Measurements from ENCODE around the gene PCDHGA4. TPM values are rescaled to one million over a fixed set of nuclear protein-coding genes. Genes with fewer than 3 reads are reported as not detected.
"Not testable (repeated sequence)": the region's sequence is repeated elsewhere in the genome, so short reads cannot be mapped to it uniquely, and the experiment has no call there.

Gene PCDHGA4
- total RNA-seq, 1 donor = 0.21 TPM

GRCh38 chr5:141340781-141341354, 14.0 kb upstream of the PCDHGA4 start:
- Histone ChIP-seq H3K9me3 (ENCODE audit: low read depth, low read length) (peaks cover 21% of the 10 kb centered on the region), H3K27me3 (ENCODE audit: insufficient read depth, low read length) (peaks cover 84% of the 10 kb centered on the region)
- H3K4me1 ChIP-seq (ENCODE audit: insufficient read depth, low read length); H3K4me3 ChIP-seq (ENCODE audit: low read length): not testable (repeated sequence)

DNA sequence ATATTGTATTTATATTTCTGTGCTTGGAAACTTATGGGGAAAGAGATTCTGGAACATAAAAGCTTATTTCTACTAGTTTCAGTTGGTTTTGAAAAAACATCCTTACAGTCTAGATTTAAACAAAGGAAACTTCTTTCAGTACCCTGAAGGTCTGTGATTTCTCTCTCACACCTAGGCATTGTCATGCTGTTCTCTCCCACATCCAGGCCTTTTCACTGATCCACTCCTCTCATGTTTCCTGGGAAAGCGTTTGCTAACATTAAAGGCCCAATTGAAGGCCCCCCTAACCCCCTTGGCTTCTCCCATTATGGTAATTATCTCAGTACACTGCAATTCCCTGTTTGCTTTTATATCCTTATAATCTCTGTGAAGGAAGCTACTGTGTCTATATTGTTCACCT, 12.0 kb upstream of the PCDHGA4 start:
- Histone ChIP-seq H3K4me3 (ENCODE audit: low read length) (no peak overlapping the region), H3K4me1 (ENCODE audit: insufficient read depth, low read length) (no peaks in the 10 kb centered on the region), H3K9me3 (ENCODE audit: low read depth, low read length) (peaks cover 5% of the 10 kb centered on the region), H3K27me3 (ENCODE audit: insufficient read depth, low read length) (peaks cover 75% of the 10 kb centered on the region)

DNA sequence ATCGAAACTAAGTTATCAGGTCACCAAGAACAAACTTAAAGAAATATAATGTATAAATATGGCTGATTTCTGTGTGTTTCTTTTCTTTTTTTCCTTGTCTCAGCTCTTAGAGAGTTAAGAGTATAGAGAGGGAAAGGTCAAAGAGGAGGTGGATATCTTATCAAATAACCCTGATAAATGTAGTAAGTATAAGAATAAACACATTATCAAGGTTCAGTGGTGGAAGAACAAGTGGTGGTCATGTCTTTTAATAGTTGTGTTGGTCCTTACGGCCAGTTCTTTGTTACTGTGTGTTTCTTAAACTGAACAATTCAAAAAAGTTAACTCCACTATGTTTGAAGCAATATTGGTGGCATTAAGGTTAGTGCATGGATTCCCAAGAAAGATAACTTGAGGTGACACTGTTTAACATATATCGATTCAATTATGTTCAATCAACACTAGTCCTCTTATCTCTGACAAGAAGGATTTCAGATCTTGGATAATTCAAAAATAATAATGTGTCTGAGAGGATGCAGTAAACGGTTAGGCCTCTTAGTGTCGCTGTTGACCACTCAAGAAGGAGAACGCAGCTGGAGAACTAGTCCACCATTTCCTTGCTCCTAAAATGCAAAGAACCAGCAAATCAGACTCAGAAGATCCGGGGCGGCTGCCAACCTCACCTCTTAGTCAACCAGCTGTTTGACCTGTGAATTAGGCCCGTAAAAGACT, 11.4 kb upstream of the PCDHGA4 start, which contains the start of gene PCDHGA3:
Gene PCDHGA3, plus strand, starts transcription at position 588 of the 711 bp plus-strand sequence. CDS start 205 bp downstream, outside the sequence.
- Histone ChIP-seq H3K9me3 (ENCODE audit: low read depth, low read length) (peaks cover 7% of the 10 kb centered on the region), H3K4me1 (ENCODE audit: insufficient read depth, low read length) (no peaks in the 10 kb centered on the region), H3K27me3 (ENCODE audit: insufficient read depth, low read length) (peaks cover 75% of the 10 kb centered on the region), H3K4me3 (ENCODE audit: low read length) (no peak within 1 kb of the TSS)

DNA sequence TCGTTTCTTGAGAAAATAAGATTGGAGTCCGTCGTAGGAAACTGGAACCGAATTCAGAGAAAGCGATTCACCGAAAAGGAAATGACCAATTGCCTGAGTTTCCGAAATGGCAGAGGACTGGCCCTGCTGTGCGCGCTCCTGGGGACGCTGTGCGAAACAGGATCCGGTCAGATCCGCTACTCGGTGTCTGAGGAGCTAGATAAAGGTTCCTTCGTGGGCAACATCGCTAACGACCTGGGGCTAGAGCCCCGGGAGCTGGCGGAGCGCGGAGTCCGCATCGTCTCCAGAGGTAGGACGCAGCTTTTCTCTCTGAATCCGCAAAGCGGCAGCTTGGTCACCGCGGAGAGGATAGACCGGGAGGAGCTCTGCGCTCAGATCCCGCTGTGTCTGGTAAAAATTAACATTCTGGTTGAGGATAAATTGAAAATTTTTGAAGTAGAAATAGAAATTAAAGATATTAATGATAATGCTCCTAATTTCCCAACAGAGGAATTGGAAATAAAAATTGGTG, 10.8 kb upstream of the PCDHGA4 start:
- H3K4me3 ChIP-seq (ENCODE audit: low read length) = no peak overlapping the region
- H3K27me3 ChIP-seq (ENCODE audit: insufficient read depth, low read length) = peaks cover 75% of the 10 kb centered on the region
- H3K9me3 ChIP-seq (ENCODE audit: low read depth, low read length) = peaks cover 12% of the 10 kb centered on the region
- H3K4me1 ChIP-seq (ENCODE audit: insufficient read depth, low read length) = no peaks in the 10 kb centered on the region

DNA sequence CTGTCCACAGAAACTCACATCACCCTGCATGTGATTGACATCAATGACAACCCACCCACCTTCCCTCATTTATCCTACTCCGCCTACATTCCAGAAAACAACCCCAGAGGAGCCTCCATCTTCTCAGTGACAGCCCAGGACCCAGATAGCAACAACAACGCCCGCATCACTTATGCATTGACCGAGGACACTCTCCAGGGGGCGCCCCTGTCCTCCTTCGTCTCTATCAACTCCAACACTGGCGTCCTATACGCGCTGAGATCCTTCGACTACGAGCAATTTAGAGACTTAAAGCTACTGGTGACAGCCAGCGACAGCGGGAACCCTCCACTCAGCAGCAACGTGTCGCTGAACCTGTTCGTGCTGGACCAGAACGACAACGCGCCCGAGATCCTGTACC, 9.5 kb upstream of the PCDHGA4 start:
- no peak overlapping the region for H3K4me3 ChIP-seq (ENCODE audit: low read length)
- peaks cover 77% of the 10 kb centered on the region for H3K27me3 ChIP-seq (ENCODE audit: insufficient read depth, low read length)
- peaks cover 12% of the 10 kb centered on the region for H3K9me3 ChIP-seq (ENCODE audit: low read depth, low read length)

GRCh38 chr5:141346017-141346416, 8.8 kb upstream of the PCDHGA4 start:
- peaks cover 12% of the 10 kb centered on the region for H3K9me3 ChIP-seq (ENCODE audit: low read depth, low read length)
- H3K4me3 ChIP-seq (ENCODE audit: low read length); H3K4me1 ChIP-seq (ENCODE audit: insufficient read depth, low read length): not testable (repeated sequence)
- peaks cover 82% of the 10 kb centered on the region for H3K27me3 ChIP-seq (ENCODE audit: insufficient read depth, low read length)

More for the DNA sequence above, 9.5 kb upstream of the PCDHGA4 start:
- H3K4me1 ChIP-seq (ENCODE audit: insufficient read depth, low read length) = no peaks in the 10 kb centered on the region

DNA sequence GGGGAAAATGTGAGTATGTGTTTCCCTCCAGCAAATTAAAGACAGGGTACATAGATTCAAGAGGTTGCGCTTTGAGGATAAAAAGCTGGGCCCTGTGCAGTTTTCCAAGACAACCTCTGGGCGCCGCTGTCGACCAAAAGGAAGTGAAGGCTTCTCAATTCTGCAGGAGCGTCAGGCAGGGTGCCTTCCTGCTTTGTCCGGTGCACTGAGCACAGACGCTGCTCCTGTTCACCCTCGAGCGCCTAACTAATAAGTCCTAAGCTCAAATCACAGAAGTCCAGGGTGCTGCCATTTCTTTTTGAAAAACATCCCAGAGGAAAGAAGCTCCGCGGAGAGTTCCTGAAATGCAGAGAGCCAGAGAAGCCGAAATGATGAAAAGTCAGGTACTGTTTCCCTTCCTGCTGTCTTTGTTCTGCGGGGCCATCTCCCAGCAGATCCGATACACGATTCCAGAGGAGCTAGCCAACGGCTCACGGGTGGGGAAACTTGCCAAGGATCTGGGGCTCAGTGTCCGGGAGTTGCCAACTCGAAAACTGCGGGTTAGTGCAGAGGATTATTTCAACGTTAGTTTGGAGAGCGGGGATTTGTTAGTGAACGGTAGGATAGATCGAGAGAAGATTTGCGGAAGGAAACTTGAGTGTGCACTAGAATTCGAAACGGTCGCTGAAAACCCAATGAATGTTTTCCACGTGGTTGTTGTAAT, 4.8 kb upstream of the PCDHGA4 start, which contains the start of gene PCDHGB1:
Gene PCDHGB1, plus strand, starts transcription at position 183 of the 703 bp plus-strand sequence. Its CDS starts 162 bp downstream, at position 345.
- Histone ChIP-seq H3K4me3 (ENCODE audit: low read length) (no peak within 1 kb of the TSS), H3K27me3 (ENCODE audit: insufficient read depth, low read length) (peaks cover 79% of the 10 kb centered on the region), H3K4me1 (ENCODE audit: insufficient read depth, low read length) (no peaks in the 10 kb centered on the region), H3K9me3 (ENCODE audit: low read depth, low read length) (peaks cover 10% of the 10 kb centered on the region)

DNA sequence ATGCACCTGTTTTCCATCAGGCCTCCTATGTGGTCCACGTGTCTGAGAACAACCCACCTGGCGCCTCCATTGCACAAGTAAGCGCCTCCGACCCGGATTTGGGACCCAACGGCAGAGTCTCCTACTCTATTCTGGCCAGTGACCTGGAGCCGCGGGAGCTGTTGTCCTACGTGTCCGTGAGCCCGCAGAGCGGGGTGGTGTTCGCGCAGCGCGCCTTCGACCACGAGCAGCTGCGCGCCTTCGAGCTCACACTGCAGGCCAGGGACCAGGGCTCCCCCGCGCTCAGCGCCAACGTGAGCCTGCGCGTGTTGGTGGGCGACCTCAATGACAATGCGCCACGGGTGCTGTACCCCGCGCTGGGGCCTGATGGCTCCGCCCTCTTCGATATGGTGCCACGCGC, 3.2 kb upstream of the PCDHGA4 start:
- peaks cover 10% of the 10 kb centered on the region for H3K9me3 ChIP-seq (ENCODE audit: low read depth, low read length)
- no peak overlapping the region for H3K4me3 ChIP-seq (ENCODE audit: low read length)
- H3K4me1 ChIP-seq (ENCODE audit: insufficient read depth, low read length) = no peaks in the 10 kb centered on the region
- H3K27me3 ChIP-seq (ENCODE audit: insufficient read depth, low read length) = peaks cover 84% of the 10 kb centered on the region

DNA sequence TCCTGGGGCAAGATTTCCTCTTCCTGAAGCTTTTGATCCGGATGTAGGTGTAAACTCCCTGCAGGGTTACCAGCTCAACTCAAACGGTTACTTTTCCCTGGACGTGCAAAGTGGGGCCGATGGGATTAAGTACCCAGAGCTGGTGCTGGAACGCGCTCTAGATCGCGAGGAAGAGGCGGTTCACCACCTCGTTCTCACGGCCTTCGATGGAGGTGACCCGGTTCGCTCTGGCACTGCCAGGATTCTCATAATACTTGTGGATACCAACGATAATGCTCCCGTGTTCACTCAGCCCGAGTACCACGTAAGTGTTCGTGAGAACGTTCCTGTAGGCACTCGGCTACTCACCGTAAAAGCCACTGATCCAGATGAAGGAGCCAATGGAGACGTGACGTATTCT, 820 bp downstream of the PCDHGA4 start:
- peaks cover 4% of the 10 kb centered on the region for H3K9me3 ChIP-seq (ENCODE audit: low read depth, low read length)

GRCh38 chr5:141356133-141356532, 1.3 kb downstream of the PCDHGA4 start:
- no peaks in the 10 kb centered on the region for H3K4me1 ChIP-seq (ENCODE audit: insufficient read depth, low read length)
- H3K9me3 ChIP-seq (ENCODE audit: low read depth, low read length) = peaks cover 3% of the 10 kb centered on the region
- H3K27me3 ChIP-seq (ENCODE audit: insufficient read depth, low read length) = peaks cover 91% of the 10 kb centered on the region
- H3K4me3 ChIP-seq (ENCODE audit: low read length) = no peak overlapping the region

More for the DNA sequence above, 820 bp downstream of the PCDHGA4 start:
- Histone ChIP-seq H3K4me3 (ENCODE audit: low read length) (no peak overlapping the region), H3K27me3 (ENCODE audit: insufficient read depth, low read length) (peaks cover 92% of the 10 kb centered on the region), H3K4me1 (ENCODE audit: insufficient read depth, low read length) (no peaks in the 10 kb centered on the region)

DNA sequence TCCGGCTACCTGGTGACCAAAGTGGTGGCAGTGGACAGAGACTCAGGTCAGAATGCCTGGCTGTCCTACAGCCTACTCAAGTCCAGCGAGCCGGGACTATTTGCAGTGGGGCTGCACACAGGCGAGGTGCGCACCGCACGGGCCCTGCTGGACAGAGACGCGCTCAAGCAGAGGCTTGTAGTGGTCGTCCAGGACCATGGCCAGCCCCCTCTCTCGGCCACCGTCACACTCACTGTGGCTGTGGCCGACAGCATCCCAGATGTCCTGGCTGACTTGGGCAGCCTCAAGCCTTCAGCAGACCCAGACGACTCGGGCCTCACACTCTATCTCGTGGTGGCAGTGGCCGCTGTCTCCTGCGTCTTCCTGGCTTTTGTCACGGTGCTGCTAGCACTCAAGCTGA, 2.1 kb downstream of the PCDHGA4 start:
- H3K9me3 ChIP-seq (ENCODE audit: low read depth, low read length) = no peaks in the 10 kb centered on the region

DNA sequence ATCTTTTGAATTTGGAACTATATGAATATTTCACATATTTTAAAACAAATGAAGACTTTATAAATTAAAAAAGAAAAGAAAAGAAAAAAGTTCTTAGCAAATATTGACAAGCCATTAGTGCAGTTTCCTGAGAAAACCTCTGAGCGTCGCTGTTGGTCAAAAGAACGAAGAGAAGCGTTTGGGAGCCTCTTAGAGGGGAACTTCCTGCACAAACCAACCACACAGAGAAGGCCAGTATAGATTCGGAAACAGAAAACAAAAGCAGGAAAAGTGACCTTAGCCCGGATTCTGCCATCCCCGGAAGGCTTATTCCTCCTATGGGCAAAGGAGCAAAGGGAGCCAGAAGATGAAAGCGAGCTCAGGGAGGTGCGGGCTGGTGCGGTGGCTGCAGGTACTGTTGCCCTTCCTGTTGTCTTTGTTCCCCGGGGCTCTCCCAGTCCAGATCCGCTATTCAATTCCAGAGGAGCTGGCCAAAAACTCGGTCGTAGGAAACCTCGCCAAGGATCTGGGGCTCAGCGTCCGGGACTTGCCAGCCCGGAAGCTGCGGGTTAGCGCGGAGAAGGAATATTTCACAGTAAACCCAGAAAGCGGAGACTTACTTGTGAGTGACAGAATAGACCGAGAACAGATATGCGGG, 5.1 kb downstream of the PCDHGA4 start, which contains the start of gene PCDHGB2:
Gene PCDHGB2, plus strand, starts transcription at position 205 of the 637 bp plus-strand sequence. Its CDS starts 142 bp downstream, at position 347.
- H3K9me3 ChIP-seq (ENCODE audit: low read depth, low read length) = peaks cover 7% of the 10 kb centered on the region
- peaks cover 93% of the 10 kb centered on the region for H3K27me3 ChIP-seq (ENCODE audit: insufficient read depth, low read length)
- peak within 1 kb of the TSS; percentile 12 for H3K4me3 ChIP-seq (ENCODE audit: low read length)
- no peaks in the 10 kb centered on the region for H3K4me1 ChIP-seq (ENCODE audit: insufficient read depth, low read length)

More for the DNA sequence above, 2.1 kb downstream of the PCDHGA4 start:
- no peaks in the 10 kb centered on the region for H3K4me1 ChIP-seq (ENCODE audit: insufficient read depth, low read length)
- H3K27me3 ChIP-seq (ENCODE audit: insufficient read depth, low read length) = peaks cover 91% of the 10 kb centered on the region
- no peak overlapping the region for H3K4me3 ChIP-seq (ENCODE audit: low read length)

DNA sequence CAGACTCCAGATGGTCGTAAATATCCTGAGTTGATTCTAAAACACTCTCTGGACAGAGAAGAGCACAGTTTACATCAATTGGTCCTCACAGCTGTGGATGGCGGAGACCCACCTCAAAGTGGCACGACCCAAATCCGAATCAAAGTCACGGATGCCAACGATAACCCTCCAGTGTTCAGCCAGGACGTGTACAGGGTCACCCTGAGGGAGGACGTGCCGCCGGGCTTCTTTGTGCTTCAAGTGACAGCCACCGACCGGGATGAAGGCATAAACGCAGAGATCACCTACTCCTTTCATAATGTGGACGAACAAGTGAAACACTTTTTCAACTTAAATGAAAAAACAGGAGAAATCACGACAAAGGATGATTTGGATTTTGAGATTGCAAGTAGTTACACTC, 5.9 kb downstream of the PCDHGA4 start:
- Histone ChIP-seq H3K9me3 (ENCODE audit: low read depth, low read length) (peaks cover 14% of the 10 kb centered on the region), H3K4me1 (ENCODE audit: insufficient read depth, low read length) (no peaks in the 10 kb centered on the region), H3K4me3 (ENCODE audit: low read length) (no peak overlapping the region), H3K27me3 (ENCODE audit: insufficient read depth, low read length) (peaks cover 93% of the 10 kb centered on the region)

- H3K9me3 ChIP-seq (ENCODE audit: low read depth, low read length) = peaks cover 14% of the 10 kb centered on the region
- no peaks in the 10 kb centered on the region for H3K4me1 ChIP-seq (ENCODE audit: insufficient read depth, low read length)
- H3K4me3 ChIP-seq (ENCODE audit: low read length) = no peak overlapping the region
- peaks cover 93% of the 10 kb centered on the region for H3K27me3 ChIP-seq (ENCODE audit: insufficient read depth, low read length)
Measured at GRCh38 chr5:141362719-141363118, 7.9 kb downstream of the PCDHGA4 start.

Measured in mononuclear cell (primary cell).